PC-9 (cell line): ENCODE data around the gene FBXO34. TPM values are rescaled to one million over a fixed set of nuclear protein-coding genes. Genes with fewer than 3 reads are reported as not detected.

Experiments used
- BruUV-seq: library from RNA; stranded (reverse); fragments of 400-500 nt; replicated peaks from 2 replicates; lab custom pipeline; 2021; lab: Mats Ljungman, UMichigan
- CTCF ChIA-PET: fragments of 300-600 bp; sonication (Branson Sonifier 250); formaldehyde crosslinking; loops from one replicate; lab custom pipeline; 2022; ENCODE audit warnings: antibody characterized with exemption; lab: Charles Lee
- POLR2A ChIA-PET: fragments of 300-600 bp; sonication (Branson Sonifier 250); formaldehyde crosslinking; loops from one replicate; lab custom pipeline; 2022; ENCODE audit warnings: antibody characterized with exemption; ENCODE audit not compliant: unreplicated experiment; lab: Charles Lee
- DNase-seq, 2 experiments: peaks; one replicate each; pipeline versions ENCODE4 v3.0.0 to v3.0.0-alpha.2; 2015 to 2022; ENCODE audit warnings: mixed read lengths in 1 of 2
- H2AFZ ChIP-seq: fragments of 200-600 bp; sonication (generic); 2 replicates; pipeline ENCODE4 v1.8.1; 2017; ENCODE audit warnings: antibody characterized with exemption
- H3F3A ChIP-seq: fragments of 200-600 bp; sonication (generic); 2 replicates; pipeline ENCODE4 v1.8.1; 2017; ENCODE audit warnings: antibody characterized with exemption, mild to moderate bottlenecking, low read depth; ENCODE audit not compliant: insufficient read depth
- H3K27ac ChIP-seq: fragments of 200-600 bp; sonication (generic); 2 replicates; pipeline ENCODE4 v1.6.1; 2016; ENCODE audit warnings: mixed run types
- H3K27me3 ChIP-seq: fragments of 200-600 bp; sonication (generic); 2 replicates; pipeline ENCODE4 v1.6.1; 2016; ENCODE audit warnings: low read depth, mixed run types; ENCODE audit not compliant: insufficient read depth
- H3K36me3 ChIP-seq: fragments of 200-600 bp; sonication (generic); 2 replicates; pipeline ENCODE4 v1.6.1; 2016; ENCODE audit warnings: low read depth, mixed run types
- H3K4me1 ChIP-seq: fragments of 200-600 bp; sonication (generic); replicated peaks from 2 replicates; pipeline ENCODE4 v1.6.1; 2016; ENCODE audit warnings: mixed run types; ENCODE audit not compliant: insufficient read depth
- H3K4me2 ChIP-seq: fragments of 200-600 bp; sonication (generic); 2 replicates; pipeline ENCODE4 v1.6.1; 2017; ENCODE audit warnings: mixed run types
- H3K4me3 ChIP-seq: fragments of 200-600 bp; sonication (generic); 2 replicates; pipeline ENCODE4 v1.6.1; 2016; ENCODE audit warnings: mixed run types
- H3K79me2 ChIP-seq: fragments of 200-600 bp; sonication (generic); 2 replicates; pipeline ENCODE4 v1.6.1; 2017; ENCODE audit warnings: low read depth, mixed run types
- H3K9me2 ChIP-seq: fragments of 200-600 bp; sonication (generic); 2 replicates; pipeline ENCODE4 v1.8.1; 2017; ENCODE audit warnings: mild to moderate bottlenecking; ENCODE audit not compliant: insufficient read depth
- H3K9me3 ChIP-seq: fragments of 200-600 bp; sonication (generic); 2 replicates; pipeline ENCODE4 v1.8.1; 2016; ENCODE audit warnings: low read depth; ENCODE audit not compliant: insufficient read depth
- H4K20me1 ChIP-seq: fragments of 200-600 bp; sonication (generic); 2 replicates; pipeline ENCODE4 v1.8.1; 2017; ENCODE audit not compliant: insufficient read depth
- EZH2 ChIP-seq: fragments of 200-600 bp; sonication (generic); IDR thresholded peaks from 2 replicates; pipeline ENCODE4 v1.8.0; 2017; ENCODE audit warnings: antibody characterized with exemption, low read depth
- intact Hi-C: fragments of 100-400 bp; cut with micrococcal nuclease; formaldehyde crosslinking; loops from one replicate; pipeline ENCODE4 v1.10.0; 2022; ENCODE audit not compliant: unreplicated experiment
- total RNA-seq: library from RNA; stranded (reverse); gene quantifications from 2 replicates; pipeline ENCODE4 v1.2.3, GENCODE V29; 2021
- TF ChIP-seq, protein P1 (sequence below): fragments of 200-600 bp; sonication (generic); conservative IDR thresholded peaks from 2 replicates; pipeline ENCODE4 v1.6.1; 2017; ENCODE audit warnings: mixed run types, antibody characterized with exemption, mild to moderate bottlenecking, moderate library complexity

FBXO34 gene
- total RNA-seq, 1 experiment from 2014 or later, result 32.8 TPM

- no peaks in the 10 kb centered on the region; the same call in 1 of the 2 replicates for H3K9me2 ChIP-seq
These were observed 17.2 kb downstream of the FBXO34 start for GRCh38 chr14:55288439-55288838.

GRCh38 chr14:55291480-55292081, 20.4 kb downstream of the FBXO34 start:
- POLR2A ChIA-PET, result interaction anchor here (0.7 kb wide), 1 partner anchor 57 kb away, joined by 5 read pairs; no protein-coding TSS in a partner anchor

More at GRCh38 chr14:55288439-55288838, 17.2 kb downstream of the FBXO34 start:
- Histone ChIP-seq H3K79me2 (peaks cover 94% of the 10 kb centered on the region), H3K9me3 (no peaks in the 10 kb centered on the region; the same call in 1 of the 2 replicates), H4K20me1 (peaks cover 32% of the 10 kb centered on the region), H3K4me2 (no peak overlapping the region), H3K27ac (no peak overlapping the region), H2AFZ (no peak overlapping the region), H3K4me3 (no peak overlapping the region), H3K27me3 (no peaks in the 10 kb centered on the region), H3K36me3 (0 out of 2 replicates have a peak, but pooled peaks cover 5% of the 10 kb centered on the region), H3F3A (no peaks in the 10 kb centered on the region; the same call in 1 of the 2 replicates), H3K4me1 (no peaks in the 10 kb centered on the region)
- DNase-seq, result no peak
- ChIA-PET POLR2A (no interaction called here), CTCF (interaction anchor here (0.5 kb wide), 1 partner anchor 9 kb away, joined by 3 read pairs; no protein-coding TSS in a partner anchor)
- no peak for TF ChIP-seq EZH2
- TF ChIP-seq, protein P1, sequence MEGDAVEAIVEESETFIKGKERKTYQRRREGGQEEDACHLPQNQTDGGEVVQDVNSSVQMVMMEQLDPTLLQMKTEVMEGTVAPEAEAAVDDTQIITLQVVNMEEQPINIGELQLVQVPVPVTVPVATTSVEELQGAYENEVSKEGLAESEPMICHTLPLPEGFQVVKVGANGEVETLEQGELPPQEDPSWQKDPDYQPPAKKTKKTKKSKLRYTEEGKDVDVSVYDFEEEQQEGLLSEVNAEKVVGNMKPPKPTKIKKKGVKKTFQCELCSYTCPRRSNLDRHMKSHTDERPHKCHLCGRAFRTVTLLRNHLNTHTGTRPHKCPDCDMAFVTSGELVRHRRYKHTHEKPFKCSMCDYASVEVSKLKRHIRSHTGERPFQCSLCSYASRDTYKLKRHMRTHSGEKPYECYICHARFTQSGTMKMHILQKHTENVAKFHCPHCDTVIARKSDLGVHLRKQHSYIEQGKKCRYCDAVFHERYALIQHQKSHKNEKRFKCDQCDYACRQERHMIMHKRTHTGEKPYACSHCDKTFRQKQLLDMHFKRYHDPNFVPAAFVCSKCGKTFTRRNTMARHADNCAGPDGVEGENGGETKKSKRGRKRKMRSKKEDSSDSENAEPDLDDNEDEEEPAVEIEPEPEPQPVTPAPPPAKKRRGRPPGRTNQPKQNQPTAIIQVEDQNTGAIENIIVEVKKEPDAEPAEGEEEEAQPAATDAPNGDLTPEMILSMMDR, result no peak
- BruUV-seq, result no TSS peak
- intact Hi-C loops, result no loop called here

GRCh38 chr14:55294603-55295002, 23.4 kb downstream of the FBXO34 start:
- CTCF ChIA-PET, result interaction anchor here (0.7 kb wide), 1 partner anchor 760 kb away, joined by 5 read pairs; no protein-coding TSS in a partner anchor
- POLR2A ChIA-PET, result no interaction called here

More at GRCh38 chr14:55291480-55292081, 20.4 kb downstream of the FBXO34 start:
- Histone ChIP-seq H2AFZ (no peak overlapping the region), H3K27ac (no peak overlapping the region), H3F3A (no peaks in the 10 kb centered on the region; the same call in 1 of the 2 replicates), H4K20me1 (peaks cover 26% of the 10 kb centered on the region), H3K9me2 (no peaks in the 10 kb centered on the region), H3K27me3 (no peaks in the 10 kb centered on the region), H3K4me3 (no peak overlapping the region), H3K4me1 (no peaks in the 10 kb centered on the region), H3K79me2 (peaks cover 86% of the 10 kb centered on the region), H3K4me2 (no peak overlapping the region), H3K9me3 (no peaks in the 10 kb centered on the region), H3K36me3 (0 out of 2 replicates have a peak, but pooled peaks cover 6% of the 10 kb centered on the region)
- CTCF ChIA-PET, result no interaction called here
- TF ChIP-seq EZH2, result no peak
- TF ChIP-seq, protein P1, result no peak
- intact Hi-C loops, result no loop called here
- no peak for DNase-seq
- no TSS peak for BruUV-seq

More at GRCh38 chr14:55294603-55295002, 23.4 kb downstream of the FBXO34 start:
- no peaks in the 10 kb centered on the region for H3K9me3 ChIP-seq
- H3K4me3 ChIP-seq, result no peak overlapping the region
- no peaks in the 10 kb centered on the region for H3K27me3 ChIP-seq
- TF ChIP-seq EZH2, result no peak
- TF ChIP-seq, protein P1, result no peak
- no peak overlapping the region for H3K27ac ChIP-seq
- peaks cover 11% of the 10 kb centered on the region for H4K20me1 ChIP-seq
- no peak for DNase-seq
- H3F3A ChIP-seq, result no peaks in the 10 kb centered on the region
- intact Hi-C loops, result no loop called here
- H3K4me1 ChIP-seq, result no peaks in the 10 kb centered on the region
- H2AFZ ChIP-seq, result no peak overlapping the region
- H3K36me3 ChIP-seq, result peaks cover 14% of the 10 kb centered on the region; the same call in 1 of the 2 replicates
- H3K79me2 ChIP-seq, result peaks cover 79% of the 10 kb centered on the region
- H3K9me2 ChIP-seq, result no peaks in the 10 kb centered on the region
- no TSS peak for BruUV-seq
- no peak overlapping the region for H3K4me2 ChIP-seq
